ENCODE measurements around the gene PPP1R1C.
A peak's percentile ranks its signal among the peaks of the same experiment; 100 is the strongest.
"Not testable (repeated sequence)": the region's sequence is repeated elsewhere in the genome, so short reads cannot be mapped to it uniquely, and the experiment has no call there.

The PPP1R1C gene

DNA sequence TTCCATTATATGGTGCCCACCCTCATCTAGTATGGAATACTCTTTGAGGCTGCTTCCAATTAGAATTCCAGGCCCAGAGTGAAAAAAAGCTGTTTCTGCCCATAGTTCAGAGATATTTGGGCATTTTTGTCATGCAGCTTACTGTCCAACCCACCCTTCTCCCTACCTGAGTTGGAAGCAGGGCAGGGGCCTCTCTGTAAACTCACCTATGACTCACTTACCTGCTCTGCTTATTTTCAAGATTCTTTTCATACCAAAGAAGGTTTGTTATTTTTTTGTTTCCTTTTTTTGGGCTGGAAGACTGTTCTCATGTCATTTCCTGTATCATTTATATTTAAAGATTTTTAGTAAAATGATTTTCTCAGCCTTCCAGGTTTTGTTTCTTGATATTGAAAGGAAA is 38.4 kb upstream of the PPP1R1C start:
- no peak for DNase-seq (ENCODE audit: low spot score)
- TF ChIP-seq, protein P1, sequence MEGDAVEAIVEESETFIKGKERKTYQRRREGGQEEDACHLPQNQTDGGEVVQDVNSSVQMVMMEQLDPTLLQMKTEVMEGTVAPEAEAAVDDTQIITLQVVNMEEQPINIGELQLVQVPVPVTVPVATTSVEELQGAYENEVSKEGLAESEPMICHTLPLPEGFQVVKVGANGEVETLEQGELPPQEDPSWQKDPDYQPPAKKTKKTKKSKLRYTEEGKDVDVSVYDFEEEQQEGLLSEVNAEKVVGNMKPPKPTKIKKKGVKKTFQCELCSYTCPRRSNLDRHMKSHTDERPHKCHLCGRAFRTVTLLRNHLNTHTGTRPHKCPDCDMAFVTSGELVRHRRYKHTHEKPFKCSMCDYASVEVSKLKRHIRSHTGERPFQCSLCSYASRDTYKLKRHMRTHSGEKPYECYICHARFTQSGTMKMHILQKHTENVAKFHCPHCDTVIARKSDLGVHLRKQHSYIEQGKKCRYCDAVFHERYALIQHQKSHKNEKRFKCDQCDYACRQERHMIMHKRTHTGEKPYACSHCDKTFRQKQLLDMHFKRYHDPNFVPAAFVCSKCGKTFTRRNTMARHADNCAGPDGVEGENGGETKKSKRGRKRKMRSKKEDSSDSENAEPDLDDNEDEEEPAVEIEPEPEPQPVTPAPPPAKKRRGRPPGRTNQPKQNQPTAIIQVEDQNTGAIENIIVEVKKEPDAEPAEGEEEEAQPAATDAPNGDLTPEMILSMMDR (IDR thresholded peaks at IDR 0.05), result no peak
- Histone ChIP-seq H3K27ac (no peak overlapping the region), H3K4me3 (no peak overlapping the region)

DNA sequence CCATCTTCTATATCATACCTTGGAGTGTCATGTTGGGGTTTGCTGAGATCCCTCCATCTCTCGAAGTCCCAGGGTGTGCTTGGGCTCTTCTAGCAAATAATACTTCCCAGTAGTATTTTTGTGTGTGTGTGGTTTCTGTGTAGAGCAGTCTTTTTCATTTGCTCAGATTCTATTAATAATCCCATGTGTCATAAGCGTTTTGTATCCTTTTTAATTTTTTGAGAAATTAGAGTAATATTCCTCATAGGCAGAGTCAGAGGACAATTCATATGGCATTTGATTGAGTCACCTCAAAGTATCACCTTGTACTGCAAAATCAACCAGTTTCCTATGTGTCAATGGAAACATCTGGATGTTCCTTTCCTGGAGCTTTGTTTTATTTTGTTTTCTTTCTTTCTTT is 37.4 kb upstream of the PPP1R1C start:
- Histone ChIP-seq H3K4me3 (no peak overlapping the region), H3K27ac (no peak overlapping the region)
- TF ChIP-seq, protein P1 (IDR thresholded peaks at IDR 0.05), result no peak
- DNase-seq (ENCODE audit: low spot score), result no peak

DNA sequence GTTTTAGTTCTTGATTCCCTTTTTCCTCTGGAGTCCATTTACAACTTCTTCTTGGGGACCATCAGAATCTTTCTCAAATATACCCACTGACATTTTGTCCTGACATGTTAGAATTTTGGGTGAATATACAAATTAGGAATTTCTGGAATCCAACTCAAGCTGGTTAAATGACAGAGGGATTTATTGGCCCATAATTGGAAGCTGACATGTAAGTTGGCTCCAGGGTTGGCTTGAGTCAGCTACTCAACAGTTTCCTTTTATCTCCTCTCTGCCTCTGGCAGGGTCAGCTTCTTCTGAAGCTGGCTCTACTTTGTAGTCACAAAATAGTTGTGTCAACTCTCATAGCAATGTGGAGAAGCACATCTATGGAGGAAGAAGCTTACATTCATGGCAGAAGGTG is 36.6 kb upstream of the PPP1R1C start:
- Histone ChIP-seq H3K27ac (no peak overlapping the region), H3K4me3 (no peak overlapping the region)
- TF ChIP-seq, protein P1 (IDR thresholded peaks at IDR 0.05), result no peak
- DNase-seq (ENCODE audit: low spot score), result no peak

DNA sequence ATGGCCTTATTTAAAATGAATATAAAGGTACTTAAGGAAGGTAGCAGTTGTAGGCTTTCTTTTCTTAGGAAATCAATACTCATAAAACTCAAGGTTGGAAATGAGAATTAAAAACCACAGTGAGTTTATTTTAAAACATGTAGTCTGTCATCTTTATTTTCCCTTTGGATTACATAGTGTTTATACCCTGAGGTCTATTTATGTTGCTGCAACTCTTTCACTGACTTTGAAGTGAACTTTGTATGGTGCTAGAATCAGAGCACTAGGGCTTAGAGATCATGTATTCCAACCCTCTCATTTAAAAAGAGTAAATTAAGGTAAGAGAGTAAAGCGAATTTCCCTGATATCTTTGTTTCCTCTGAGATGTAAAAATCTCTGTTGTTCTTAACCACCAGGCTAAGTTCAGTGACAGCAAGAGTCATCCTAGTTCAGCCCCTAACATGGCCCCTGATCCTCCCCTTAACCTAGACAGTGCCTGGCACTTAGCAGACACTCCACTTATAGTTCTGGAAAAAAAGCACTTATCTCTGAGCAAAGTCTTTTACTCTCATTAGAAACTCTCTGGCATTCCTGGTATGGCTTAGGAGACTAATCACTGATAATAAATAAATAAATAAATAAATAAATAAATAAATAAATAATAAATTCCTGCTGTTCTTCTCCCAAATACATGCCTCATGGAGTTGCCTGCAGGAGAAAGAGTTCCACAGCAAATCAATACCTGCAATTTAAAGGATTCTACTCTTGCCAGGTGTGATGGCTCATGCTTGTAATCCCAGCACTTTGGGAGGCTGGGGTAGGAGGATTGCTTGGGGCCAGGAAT is 33.0 kb upstream of the PPP1R1C start:
- no peak overlapping the region for H3K27ac ChIP-seq
- TF ChIP-seq, protein P1 (IDR thresholded peaks at IDR 0.05), result no peak
- no peak for DNase-seq (ENCODE audit: low spot score)
- H3K4me3 ChIP-seq, result no peak overlapping the region

DNA sequence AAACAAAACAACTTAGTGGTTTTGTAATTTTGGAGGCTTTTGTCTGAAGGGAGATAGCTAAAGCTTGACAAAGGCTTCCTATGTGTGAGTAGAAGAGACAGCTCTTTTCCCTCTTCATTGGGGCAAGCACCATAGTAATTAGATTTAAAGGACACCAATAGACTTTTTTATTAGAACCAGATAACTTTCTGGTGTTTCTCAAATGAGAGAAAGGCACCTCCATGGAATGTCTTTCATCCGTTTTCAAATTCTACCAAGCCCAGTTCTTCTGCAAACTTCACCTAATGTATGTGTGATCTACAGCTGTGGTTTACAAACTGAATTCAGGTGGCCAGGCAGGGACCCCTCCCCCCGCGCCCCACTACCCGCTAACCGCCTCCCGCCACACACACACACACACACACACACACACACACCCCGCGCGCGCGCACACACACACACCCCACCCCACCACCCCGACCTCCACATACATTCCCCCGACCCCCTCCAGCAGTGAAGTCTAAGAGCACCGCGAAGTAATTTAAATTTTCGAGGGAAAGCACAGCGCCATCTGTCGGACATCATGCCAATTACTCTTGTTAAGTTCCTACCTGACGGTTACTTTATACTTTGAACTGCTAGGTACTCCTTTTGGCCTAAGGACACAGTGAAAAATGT is 31.6 kb upstream of the PPP1R1C start:
- Histone ChIP-seq H3K4me3 (peak overlapping the region; percentile 71), H3K27ac (no peak overlapping the region)

DNA sequence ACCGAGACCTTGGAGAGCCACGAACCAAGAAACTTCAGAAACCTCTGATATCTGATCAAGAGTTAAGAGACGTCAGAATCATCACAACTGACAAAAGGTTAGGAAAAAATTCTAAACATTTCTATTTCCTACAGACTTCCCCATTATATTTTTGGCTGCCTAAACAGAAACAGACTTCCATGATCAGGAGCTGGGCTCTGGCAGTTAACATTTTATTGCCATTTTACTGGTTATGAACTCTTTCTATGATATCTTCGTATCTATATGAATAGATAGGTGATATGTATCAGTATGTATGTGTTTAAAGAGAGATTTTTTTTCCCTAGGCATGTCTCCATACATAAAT is 31.1 kb upstream of the PPP1R1C start:
- no peak for DNase-seq (ENCODE audit: low spot score)
- H3K4me3 ChIP-seq, result peak overlapping the region; percentile 71
- TF ChIP-seq, protein P1 (IDR thresholded peaks at IDR 0.05), result no peak
- H3K27ac ChIP-seq, result no peak overlapping the region

More for the DNA sequence above, 31.6 kb upstream of the PPP1R1C start:
- TF ChIP-seq, protein P1 (IDR thresholded peaks at IDR 0.05), result peak; percentile 60
- no peak for DNase-seq (ENCODE audit: low spot score)

DNA sequence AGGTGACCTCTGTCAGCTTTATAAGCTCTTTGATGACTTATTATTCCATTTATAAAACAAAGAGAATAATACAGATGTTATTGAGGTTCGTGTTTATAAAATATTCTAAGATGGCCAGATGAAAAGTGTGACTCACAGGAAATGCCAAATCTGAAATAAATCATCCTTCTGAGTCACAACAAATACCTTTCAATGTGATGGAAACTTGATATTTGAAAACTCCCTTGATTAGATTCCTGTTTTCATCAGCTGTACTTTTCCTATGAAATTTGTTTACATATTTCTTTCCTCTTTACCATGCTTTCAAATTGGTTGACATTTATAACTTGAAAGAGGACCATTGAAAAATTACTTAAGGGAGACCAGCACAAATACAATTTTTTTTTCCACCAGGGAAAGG is 30.6 kb upstream of the PPP1R1C start:
- TF ChIP-seq, protein P1 (IDR thresholded peaks at IDR 0.05), result no peak
- H3K4me3 ChIP-seq, result no peak overlapping the region
- no peak overlapping the region for H3K27ac ChIP-seq
- DNase-seq (ENCODE audit: low spot score), result no peak

DNA sequence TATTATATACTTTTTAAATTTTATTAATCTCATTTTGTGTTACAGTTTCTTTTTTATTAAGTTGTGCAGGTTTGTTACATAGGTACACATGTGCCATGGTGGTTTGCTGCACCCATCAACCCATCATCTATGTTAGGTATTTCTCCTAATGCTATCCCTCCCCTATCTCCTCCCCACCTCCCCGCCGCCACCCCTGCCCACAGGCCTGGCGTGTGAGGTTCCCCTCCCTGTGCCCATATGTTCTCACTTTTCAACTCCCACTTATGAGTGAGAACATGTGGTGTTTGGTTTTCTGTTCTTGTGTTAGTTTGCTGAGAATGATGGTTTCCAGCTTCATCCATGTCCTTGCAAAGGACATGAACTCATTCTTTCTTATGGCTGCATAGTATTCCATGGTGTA is 29.8 kb upstream of the PPP1R1C start:
- DNase-seq (ENCODE audit: low spot score); H3K4me3 ChIP-seq; H3K27ac ChIP-seq: not testable (repeated sequence)

Measured in coronary artery (tissue), 2 donors.